IPS DF 6.9 (cell line): ENCODE measurements around the gene LIF.
"Not testable (repeated sequence)": the region's sequence is repeated elsewhere in the genome, so short reads cannot be mapped to it uniquely, and the experiment has no call there.

Experiments used
- DNase-seq: peaks from one replicate; pipeline ENCODE4 v3.0.0-alpha.2; 2013; ENCODE audit warnings: low read depth, low spot score
- H3K27ac ChIP-seq: one replicate; pipeline ENCODE4 v1.5.1; 2013; ENCODE audit warnings: low read length, control low read depth
- H3K27me3 ChIP-seq: 2 replicates; pipeline ENCODE4 v1.6.1; 2013; ENCODE audit warnings: mild to moderate bottlenecking, low read length; ENCODE audit not compliant: control insufficient read depth, insufficient read depth
- H3K36me3 ChIP-seq: 2 replicates; pipeline ENCODE4 v1.6.1; 2013; ENCODE audit warnings: low read length; ENCODE audit not compliant: control insufficient read depth, insufficient read depth
- H3K4me1 ChIP-seq: 2 replicates; pipeline ENCODE4 v1.6.1; 2013; ENCODE audit warnings: low read length; ENCODE audit not compliant: control insufficient read depth, insufficient read depth
- H3K4me3 ChIP-seq: 2 replicates; pipeline ENCODE4 v1.5.1; 2013; ENCODE audit warnings: mild to moderate bottlenecking, low read length
- H3K9me3 ChIP-seq: 2 replicates; pipeline ENCODE4 v1.6.1; 2013; ENCODE audit warnings: low read length, inconsistent platforms; ENCODE audit not compliant: control insufficient read depth, insufficient read depth
- WGBS: extraction: QIAGEN DNeasy Blood & Tissue Kit; methylation state at CpG from one replicate; pipeline ENCODE4 v1.1.7; 2013; ENCODE audit warnings: mixed read lengths, missing lambda C conversion rate; ENCODE audit not compliant: insufficient read length, insufficient coverage; 5-methylcytosine and 5-hydroxymethylcytosine counted together

Gene LIF

DNA sequence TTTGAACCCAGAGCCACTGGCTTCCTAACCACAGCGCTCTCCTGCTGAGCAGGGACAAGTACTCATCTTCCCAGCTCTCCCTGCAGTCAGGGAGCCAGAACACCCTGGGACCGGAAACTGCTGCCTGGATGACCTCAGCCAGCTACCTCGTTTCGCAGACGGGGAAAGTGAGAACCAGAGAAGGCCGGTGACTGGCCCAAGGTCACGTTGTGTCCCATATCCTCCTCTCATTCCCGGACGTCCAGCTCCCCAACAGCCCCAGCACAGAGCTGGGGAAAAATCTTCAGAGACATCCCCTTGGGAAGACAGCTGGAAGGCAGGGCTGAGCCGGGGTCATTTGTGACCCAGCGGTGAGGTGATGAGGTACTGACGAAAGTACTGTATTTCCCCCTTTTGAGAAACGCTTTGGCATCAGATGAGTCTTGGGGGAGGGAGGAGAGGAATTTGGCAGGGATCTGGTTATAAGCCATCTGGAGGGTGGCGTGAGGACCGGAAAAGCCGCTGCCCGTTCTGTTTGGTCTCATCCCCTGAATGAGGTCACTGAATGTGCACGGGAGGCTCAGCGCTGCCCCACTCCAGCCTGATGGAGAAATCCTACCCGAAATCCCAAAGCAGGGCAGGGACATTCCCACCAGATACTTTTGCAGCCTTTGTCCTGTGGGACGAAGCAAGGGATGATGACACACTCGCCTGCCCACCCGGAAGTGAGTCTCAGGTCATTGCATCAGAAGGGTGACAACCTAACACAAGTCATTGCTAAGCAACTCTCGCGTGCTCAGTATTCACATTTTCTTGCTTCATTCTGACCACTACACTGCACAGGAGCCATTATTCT lies 41.1 kb downstream of the LIF start:
- Histone ChIP-seq H3K4me3 (no peak overlapping the region), H3K27ac (no peak overlapping the region), H3K36me3 (no peaks in the 10 kb centered on the region), H3K4me1 (0 out of 2 replicates have a peak, but pooled peaks cover 1% of the 10 kb centered on the region), H3K9me3 (no peaks in the 10 kb centered on the region), H3K27me3 (no peaks in the 10 kb centered on the region)
- no CpG with 5 or more reads among the region's 25 CpGs for WGBS
- DNase-seq = no peak

DNA sequence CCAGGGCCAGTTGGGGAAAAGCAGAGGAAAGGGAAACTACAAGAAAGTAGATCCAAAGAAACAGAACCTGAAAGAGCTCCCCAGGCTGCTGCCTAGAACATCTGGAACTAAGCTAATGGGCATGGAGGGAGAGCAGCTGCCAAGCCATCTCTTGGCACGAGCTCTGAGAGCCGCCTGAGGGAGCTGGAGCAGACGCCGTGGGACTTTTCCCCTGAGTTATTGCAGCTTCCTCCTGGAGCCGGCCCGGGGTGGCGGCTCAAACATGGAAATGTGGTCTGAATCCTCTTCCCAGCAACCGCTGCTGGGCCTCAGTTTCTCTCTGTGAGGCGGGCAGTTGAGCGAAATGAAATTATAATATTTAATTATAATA lies 41.8 kb downstream of the LIF start:
- Histone ChIP-seq H3K9me3 (no peaks in the 10 kb centered on the region), H3K27ac (no peak overlapping the region), H3K4me3 (no peak overlapping the region), H3K36me3 (no peaks in the 10 kb centered on the region), H3K4me1 (0 out of 2 replicates have a peak, but pooled peaks cover 1% of the 10 kb centered on the region), H3K27me3 (no peaks in the 10 kb centered on the region)
- no peak for DNase-seq
- no CpG with 5 or more reads among the region's 10 CpGs for WGBS

DNA sequence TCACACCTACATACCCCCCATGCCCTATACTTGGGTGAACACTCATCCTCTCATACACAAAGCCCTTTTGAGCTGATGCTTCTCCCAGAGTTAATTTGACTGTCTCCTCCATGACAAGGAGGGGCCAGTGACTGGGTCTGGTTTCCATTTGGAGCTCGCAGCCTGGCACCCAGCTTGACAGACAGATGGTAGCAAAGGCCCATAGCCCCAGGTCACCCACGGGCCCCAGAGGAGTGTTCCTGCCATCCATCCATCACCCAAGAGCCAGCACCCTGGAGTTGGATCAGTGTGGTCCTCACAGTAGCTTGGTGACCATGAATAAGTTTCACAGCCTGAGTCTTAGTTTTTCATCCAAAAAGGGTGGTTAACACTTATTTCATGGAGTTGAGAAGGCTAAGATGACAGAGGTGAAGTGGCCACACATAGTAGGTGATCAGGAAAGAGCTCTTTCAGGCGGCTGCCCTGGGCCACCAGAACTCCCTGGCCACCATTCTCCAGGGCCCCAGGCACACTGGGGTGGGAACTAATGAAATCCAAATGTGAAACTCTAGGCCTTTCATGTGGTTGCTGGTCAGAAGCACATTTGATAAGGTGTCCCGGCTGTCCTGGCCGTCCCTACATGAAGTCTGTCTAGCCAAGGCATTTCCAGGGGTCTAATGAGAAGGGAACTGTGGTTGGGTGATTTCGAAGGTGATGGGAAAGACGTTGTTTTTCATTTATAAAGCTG lies 42.4 kb downstream of the LIF start:
- Histone ChIP-seq H3K27me3 (no peaks in the 10 kb centered on the region), H3K4me1 (0 out of 2 replicates have a peak, but pooled peaks cover 1% of the 10 kb centered on the region), H3K4me3 (no peak overlapping the region), H3K36me3 (no peaks in the 10 kb centered on the region), H3K27ac (no peak overlapping the region), H3K9me3 (no peaks in the 10 kb centered on the region)
- no CpG with 5 or more reads among the region's 7 CpGs for WGBS
- no peak for DNase-seq

DNA sequence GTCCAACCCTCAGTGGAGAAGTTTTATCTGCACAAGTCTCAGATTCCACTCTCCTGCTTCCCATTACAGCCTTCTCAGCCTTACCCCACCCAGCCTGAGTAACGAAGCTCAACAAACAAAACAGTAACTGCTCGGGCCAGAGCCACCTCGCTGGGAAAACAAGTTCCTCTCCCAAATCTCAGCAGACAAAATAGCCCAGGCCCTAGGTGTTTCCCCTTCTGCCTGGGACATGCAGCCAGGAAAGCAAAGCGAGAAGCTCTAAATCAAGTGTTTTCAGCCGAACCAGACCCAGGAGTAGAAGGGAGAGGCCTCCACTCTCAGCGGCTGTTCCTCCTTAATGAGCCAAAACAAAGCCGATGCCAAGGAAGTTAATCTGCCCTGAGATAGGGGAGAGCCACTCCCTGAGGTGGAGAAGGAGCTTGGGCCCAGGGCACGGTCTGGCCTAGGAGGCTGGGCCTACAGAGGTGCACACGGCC lies 44.0 kb downstream of the LIF start:
- Histone ChIP-seq H3K36me3 (no peaks in the 10 kb centered on the region), H3K4me3 (no peak overlapping the region), H3K9me3 (no peaks in the 10 kb centered on the region), H3K27ac (no peak overlapping the region), H3K27me3 (no peaks in the 10 kb centered on the region), H3K4me1 (0 out of 2 replicates have a peak, but pooled peaks cover 1% of the 10 kb centered on the region)
- DNase-seq = no peak
- no CpG with 5 or more reads among the region's 9 CpGs for WGBS

DNA sequence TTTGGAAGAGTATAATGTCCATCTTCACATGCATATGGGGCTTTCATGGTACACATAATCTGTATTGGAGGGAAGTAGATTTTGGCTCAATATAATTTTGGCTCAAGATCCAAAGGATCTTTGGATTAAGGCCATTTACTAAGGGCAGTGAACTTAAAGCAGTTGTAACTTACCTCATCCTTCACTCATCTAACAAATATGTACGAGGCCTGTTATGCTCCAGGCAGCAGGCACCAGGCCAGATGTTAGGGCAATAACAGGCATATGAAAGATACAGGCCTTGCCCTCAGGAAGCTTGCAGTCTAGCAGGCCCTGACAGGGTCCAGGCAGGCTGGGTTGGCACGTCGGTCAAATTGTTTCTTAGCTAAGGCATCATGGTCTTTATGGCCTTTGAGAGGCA lies 44.6 kb downstream of the LIF start:
- no peak for DNase-seq
- no CpG with 5 or more reads among the region's 3 CpGs for WGBS
- H3K4me3 ChIP-seq = no peak overlapping the region
- no peaks in the 10 kb centered on the region for H3K36me3 ChIP-seq
- no peak overlapping the region for H3K27ac ChIP-seq
- H3K27me3 ChIP-seq = no peaks in the 10 kb centered on the region
- no peaks in the 10 kb centered on the region for H3K9me3 ChIP-seq
- 0 out of 2 replicates have a peak, but pooled peaks cover 1% of the 10 kb centered on the region for H3K4me1 ChIP-seq

DNA sequence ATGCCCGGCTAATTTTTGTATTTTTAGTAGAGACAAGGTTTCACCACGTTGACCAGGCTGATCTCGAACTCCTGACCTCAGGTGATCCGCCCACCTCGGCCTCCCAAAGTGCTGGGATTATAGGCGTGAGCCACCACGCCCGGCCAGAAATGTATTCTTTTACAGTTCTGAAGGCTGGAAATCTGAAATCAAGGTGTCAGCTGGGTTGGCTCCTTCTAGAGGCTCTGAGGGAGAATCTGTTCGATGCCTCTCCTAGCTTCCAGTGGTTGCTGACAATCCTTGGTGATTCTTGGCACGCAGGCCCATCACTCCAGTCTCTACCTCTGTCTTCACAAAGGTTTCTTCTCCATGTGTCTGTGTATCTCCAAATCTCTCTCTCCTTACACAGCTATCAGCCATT lies 45.7 kb downstream of the LIF start:
- H3K27me3 ChIP-seq, H3K36me3 ChIP-seq, H3K27ac ChIP-seq, DNase-seq, H3K9me3 ChIP-seq, H3K4me1 ChIP-seq, H3K4me3 ChIP-seq: not testable (repeated sequence)
- whole genome bisulfite sequencing = no CpG with 5 or more reads among the region's 10 CpGs

DNA sequence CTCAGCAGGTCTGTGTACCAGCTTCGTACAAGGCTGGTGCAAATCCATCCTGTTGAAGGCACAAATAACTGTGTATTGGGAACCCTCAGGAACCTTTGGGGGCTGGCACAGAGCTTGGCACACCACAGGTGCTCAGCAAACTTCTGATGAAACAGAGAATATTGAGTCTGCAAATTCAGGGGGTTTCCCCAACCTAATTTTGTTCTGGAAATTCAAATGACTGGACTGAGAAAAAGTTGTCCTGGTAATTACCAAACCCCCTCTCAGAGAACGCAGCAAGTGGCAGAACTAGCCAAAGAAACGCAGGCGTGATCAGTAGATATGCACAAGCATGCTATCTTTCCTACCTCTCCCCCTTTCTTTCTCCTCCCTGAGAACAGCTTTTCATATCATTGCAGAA lies 47.6 kb downstream of the LIF start:
- Histone ChIP-seq H3K4me1 (peaks cover 9% of the 10 kb centered on the region; the same call in 1 of the 2 replicates), H3K36me3 (no peaks in the 10 kb centered on the region), H3K27me3 (no peaks in the 10 kb centered on the region), H3K9me3 (no peaks in the 10 kb centered on the region), H3K4me3 (no peak overlapping the region), H3K27ac (no peak overlapping the region)
- DNase-seq = no peak
- no CpG with 5 or more reads among the region's 4 CpGs for WGBS

DNA sequence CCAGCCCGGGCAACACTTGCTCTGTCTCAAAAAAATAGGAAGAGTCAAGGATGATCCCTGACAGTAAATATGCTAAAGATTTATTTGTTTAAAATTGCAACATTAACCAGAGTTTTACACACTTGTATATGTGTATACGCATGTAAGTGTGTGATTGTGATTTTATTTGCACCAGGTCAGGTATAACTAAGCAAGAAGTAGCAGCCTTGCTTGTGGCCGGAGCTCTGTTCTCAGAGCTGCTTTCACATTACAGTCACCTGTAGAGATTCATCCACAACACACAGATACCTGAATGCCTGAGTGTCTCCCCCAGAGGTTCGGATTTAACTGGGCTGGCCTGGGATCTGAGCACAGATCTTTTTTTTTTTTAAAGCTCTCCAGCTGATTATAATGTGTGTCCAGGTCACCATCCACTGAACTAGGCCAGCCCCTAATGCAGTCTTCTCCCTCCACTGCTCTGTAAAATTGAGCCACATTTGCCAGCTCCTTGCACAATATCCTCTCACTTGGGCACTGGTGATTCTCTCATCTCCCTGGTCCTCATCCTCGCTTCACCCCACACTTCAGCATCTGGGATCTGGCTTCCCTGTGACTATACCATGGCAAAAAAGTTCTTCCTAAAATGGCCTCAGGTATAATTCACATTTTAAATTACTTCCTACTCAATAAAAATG lies 48.3 kb downstream of the LIF start:
- no peak overlapping the region for H3K4me3 ChIP-seq
- no peaks in the 10 kb centered on the region for H3K36me3 ChIP-seq
- no peaks in the 10 kb centered on the region for H3K27me3 ChIP-seq
- peaks cover 9% of the 10 kb centered on the region; the same call in 1 of the 2 replicates for H3K4me1 ChIP-seq
- no peak overlapping the region for H3K27ac ChIP-seq
- H3K9me3 ChIP-seq = no peaks in the 10 kb centered on the region
- no peak for DNase-seq
- WGBS = no CpG with 5 or more reads among the region's 5 CpGs

DNA sequence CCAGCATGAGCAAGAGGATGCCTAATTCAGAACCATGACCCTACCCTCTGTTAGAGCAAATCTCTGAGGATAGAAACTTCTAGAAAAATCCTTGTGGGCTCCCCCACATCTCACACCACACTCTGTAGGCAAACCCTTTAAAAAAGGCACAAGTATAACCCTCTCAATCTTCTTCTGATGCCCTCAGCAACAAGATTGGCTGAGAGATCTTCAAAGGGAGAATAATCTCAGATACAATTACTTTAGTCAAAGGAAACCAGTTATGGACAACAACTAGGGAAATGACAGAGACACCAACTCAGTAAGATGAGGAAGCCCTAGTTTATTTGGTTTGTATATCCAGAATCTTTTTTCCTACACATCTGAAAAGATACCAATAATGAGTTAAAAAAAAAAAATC lies 49.2 kb downstream of the LIF start:
- Histone ChIP-seq H3K36me3 (no peaks in the 10 kb centered on the region), H3K4me1 (peaks cover 8% of the 10 kb centered on the region; the same call in 1 of the 2 replicates), H3K9me3 (no peaks in the 10 kb centered on the region), H3K27me3 (no peaks in the 10 kb centered on the region), H3K4me3 (no peak overlapping the region), H3K27ac (no peak overlapping the region)
- no peak for DNase-seq

DNA sequence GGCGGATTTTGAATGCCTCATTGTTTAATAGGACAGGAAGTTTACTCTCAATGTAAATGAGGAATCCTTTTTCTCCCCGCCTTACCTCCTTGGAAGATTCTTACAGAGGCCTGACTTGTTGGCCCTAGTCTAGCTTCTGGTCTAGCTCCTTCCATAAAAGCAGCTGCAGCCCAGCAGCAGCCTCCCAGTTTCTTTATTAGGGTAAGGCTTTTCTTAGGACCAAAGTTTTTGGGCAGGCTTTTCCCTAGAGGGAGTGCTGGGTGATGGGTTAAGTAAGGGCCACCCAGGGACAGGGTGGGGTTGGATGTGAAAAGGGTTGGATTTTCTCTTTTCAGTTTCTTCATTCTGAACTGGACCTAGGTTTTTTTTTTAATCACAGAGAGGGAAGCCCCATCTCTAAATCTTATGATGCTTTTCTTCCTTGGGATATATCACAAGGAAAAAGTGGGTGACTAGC lies 49.7 kb downstream of the LIF start:
- no CpG with 5 or more reads among the region's 2 CpGs for WGBS
- no peak overlapping the region for H3K27ac ChIP-seq
- H3K4me1 ChIP-seq = peaks cover 9% of the 10 kb centered on the region; the same call in 1 of the 2 replicates

More for the DNA sequence above, 49.7 kb downstream of the LIF start:
- DNase-seq = no peak
- Histone ChIP-seq H3K27me3 (no peaks in the 10 kb centered on the region), H3K36me3 (no peaks in the 10 kb centered on the region), H3K9me3 (no peaks in the 10 kb centered on the region), H3K4me3 (no peak overlapping the region)
